NCI-H2081 treated with DMSO at 0.1 percent for 48 hours (cell line): ENCODE data around the gene MTNR1A.
"Not testable (repeated sequence)": the region's sequence is repeated elsewhere in the genome, so short reads cannot be mapped to it uniquely, and the experiment has no call there.

Source experiments
- DNase-seq: peaks from one replicate; lab custom pipeline; 2025; lab: John Stamatoyannopoulos, UW

The MTNR1A gene

DNA sequence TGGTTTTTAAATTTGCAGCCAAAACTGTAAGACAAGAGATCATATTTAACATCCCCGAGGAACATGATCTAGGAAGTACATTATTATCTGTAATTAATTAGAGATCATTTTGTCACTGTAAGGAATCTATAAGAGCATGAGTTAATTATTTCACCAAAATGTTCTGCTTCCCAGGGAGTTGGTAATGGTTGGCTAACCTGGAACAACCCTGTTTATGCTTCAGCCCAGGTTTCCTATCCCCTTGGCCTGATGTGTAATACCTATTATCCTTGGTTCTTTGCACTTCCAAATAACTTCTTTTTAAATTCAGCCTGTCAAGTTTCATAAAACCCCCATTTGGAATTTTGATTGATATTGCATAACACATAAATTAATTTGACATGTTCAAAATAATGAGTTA, 6.4 kb upstream of the MTNR1A start:
- no peak for DNase-seq

GRCh38 chr4:186560647-186561046, 5.3 kb upstream of the MTNR1A start:
- no peak for DNase-seq

GRCh38 chr4:186557486-186557885, 2.1 kb upstream of the MTNR1A start:
- no peak for DNase-seq

GRCh38 chr4:186557061-186557460, 1.7 kb upstream of the MTNR1A start:
- no peak for DNase-seq

DNA sequence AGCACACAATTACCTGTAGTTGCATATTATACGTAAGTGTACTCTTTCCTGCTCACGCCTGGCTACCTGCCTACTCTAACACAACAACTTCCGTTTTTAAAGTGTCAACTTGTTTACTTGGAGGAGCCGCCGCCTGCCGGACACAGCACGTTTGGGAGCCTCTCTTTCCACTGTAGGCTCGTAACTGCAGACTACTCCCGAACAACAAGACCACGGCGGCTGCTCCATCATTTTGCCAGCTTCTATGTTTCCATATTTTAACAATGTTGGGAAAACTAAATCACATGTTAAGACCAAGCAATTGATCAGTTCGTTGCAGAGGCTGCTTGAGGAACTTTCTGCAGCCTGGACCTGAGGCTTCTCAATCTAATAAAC, 841 bp downstream of the MTNR1A start:
- no peak for DNase-seq

DNA sequence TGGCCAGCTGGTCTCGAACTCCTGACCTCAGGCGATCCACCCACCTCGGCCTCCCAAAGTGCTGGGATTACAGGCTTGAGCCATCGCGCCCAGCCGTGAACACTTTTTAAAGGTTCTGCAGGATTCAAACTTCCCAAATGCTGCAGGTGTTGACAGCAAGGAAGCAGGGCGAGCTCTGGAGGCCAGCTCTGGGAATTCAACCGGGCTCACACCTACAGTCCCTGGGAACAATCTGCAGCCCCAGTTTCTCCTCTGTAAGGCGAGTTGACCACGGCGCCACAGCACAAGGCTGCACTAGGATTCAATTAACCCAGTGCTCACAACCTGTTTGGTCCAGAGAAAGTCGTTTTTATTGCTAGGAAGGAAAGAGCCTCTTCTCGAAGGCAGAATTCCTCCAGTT, 1.6 kb downstream of the MTNR1A start:
- DNase-seq, result no peak

DNA sequence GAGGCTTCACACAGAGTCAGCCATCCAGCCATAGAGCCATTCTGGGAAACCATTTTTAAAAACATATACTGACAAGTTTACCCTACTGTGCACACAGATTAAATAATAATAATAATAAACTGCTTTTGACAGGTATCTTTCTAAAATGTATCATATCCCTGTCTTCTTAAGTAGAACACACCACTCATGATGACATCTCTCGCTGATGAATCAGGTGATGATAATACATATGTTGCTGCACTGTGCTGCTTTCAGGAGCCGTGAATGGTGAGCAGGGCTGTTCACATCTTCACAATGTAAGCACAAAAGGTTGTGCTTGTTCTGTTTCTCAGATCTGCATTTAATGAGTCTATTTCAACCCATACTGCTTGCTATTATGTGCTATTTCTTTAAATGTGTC, 3.5 kb downstream of the MTNR1A start:
- no peak for DNase-seq

- DNase-seq, result no peak
These were observed 9.9 kb downstream of the MTNR1A start for GRCh38 chr4:186545436-186545835.

DNA sequence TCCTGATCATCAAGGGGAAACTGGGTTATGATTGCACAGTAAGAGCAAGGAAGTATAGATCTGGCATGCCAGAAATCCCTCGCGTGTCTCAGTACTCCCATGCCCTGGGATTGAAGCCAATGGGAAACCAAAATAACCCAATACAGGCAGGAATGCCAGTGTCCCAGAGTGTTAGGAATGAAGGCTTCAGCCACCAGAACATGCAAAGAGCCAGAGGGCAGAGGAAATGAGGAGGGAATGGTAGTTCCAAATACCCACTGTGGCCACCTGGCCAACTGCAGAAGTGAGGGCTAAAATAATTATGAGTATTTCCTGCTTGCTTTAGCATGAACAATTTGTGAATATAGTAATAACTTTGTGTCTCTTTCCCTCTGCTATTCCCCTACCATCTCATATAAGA, 12.2 kb downstream of the MTNR1A start:
- no peak for DNase-seq

DNA sequence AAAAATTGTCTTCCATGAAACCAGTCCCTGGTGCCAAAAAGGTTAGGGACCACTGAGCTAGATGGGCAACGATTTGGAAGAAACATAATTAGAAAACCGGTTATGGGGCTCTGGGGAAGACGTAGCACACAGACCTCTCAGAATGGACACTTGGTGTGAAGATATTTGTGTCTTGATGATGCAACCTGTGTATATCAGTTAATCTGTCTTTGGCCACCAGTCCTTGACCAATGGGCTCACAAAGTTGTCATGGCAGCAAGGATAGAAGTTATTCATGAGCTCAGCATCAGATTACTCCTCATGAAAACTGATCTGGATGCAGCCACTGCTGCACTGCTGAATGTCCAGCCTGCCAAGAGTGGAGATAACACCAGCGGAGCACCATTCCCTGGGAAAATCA, 13.6 kb downstream of the MTNR1A start:
- no peak for DNase-seq

GRCh38 chr4:186537843-186538521, 17.4 kb downstream of the MTNR1A start:
- DNase-seq, result no peak

GRCh38 chr4:186536285-186536684, 19.1 kb downstream of the MTNR1A start:
- DNase-seq, result no peak

DNA sequence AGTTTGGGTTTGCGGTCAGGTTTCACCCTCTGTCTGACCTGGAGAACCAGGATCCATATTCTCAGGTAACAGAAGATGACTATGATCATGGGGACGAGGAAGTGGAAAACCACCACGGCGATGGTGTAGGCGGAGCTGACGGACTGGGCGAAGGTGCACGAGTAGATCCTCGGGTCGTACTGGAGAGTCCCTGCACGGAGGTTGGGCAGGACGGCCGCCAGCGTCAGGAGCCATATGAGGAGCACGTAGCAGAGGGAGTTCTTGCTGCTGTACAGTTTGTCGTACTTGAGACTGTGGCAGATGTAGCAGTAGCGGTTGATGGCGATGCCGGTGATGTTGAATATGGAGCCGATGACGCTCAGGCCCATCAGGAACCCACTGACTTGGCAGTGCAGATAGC, 21.3 kb downstream of the MTNR1A start:
- no peak for DNase-seq

DNA sequence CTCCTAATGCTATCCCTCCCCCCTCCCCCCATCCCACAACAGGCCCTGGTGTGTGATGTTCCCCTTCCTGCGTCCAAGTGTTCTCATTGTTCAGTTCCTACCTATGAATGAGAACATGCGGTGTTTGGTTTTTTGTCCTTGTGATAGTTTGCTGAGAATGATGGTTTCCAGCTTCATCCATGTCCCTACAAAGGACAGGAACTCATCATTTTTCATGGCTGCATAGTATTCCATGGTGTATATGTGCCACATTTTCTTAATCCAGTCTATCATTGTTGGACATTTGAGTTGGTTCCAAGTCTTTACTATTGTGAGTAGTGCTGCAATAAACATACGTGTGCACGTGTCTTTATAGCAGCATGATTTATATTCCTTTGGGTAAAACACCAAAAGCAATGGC, 31.4 kb downstream of the MTNR1A start:
- DNase-seq, result not testable (repeated sequence)

DNA sequence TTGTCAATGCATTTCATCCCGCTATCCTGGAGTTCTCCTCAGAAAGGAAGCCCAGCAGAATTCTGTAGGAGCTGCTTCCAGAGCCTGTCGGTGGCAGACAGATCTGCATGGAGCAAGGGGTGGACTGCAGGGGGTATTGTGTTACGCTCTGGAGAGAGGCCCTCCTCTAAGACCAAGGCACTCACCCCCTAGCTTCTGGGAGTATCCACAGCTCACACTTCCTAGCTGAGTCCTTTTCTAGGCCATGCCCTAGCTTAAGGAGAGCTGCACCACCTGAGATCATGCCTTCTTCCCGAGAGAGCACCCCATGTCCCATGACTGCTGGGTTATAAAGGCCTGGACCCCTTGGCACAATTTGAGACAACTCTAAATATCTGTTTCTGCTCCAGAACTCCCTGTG, 39.1 kb downstream of the MTNR1A start:
- DNase-seq, result no peak

- DNase-seq, result no peak
These were observed 41.0 kb downstream of the MTNR1A start for GRCh38 chr4:186514271-186514950.

DNA sequence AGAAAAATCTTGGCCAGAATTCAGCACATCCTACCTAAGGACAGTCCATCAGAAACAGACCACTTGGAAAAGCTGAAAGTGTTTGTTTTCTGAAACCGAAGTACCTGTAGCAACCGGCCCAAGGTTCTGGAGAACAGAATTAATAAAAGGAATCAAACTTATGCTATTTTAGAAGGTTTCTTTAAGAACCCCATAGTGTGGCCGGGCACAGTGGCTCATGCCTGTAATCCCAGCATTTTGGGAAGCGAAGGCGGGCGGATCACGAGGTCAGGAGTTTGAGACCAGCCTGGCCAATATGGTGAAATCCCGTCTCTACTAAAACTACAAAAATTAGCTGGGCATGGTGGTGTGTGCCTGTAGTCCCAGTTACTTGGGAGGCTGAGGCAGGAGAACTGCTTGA, 50.6 kb downstream of the MTNR1A start:
- DNase-seq, result not testable (repeated sequence)

- no peak for DNase-seq
These were observed 53.1 kb downstream of the MTNR1A start for GRCh38 chr4:186502231-186502630.

DNA sequence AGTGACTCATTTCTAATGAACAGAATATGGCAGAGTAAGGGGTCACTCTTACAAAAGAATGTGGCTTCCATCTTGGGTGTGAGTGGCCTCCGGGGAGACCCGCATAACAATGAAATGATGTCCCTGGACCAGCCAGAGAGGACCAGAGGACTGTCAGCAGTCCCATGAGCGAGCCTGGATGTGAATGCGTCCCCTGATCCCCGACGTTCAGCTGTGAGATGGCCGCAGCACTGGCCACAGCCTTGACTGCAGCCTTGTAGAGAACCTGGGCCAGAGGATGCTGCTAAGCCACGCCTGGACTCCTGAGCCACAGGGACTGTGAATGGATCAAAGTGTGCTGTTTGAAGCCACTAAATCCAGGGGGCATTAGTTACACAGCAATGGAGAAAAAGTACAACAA, 53.8 kb downstream of the MTNR1A start:
- no peak for DNase-seq

DNA sequence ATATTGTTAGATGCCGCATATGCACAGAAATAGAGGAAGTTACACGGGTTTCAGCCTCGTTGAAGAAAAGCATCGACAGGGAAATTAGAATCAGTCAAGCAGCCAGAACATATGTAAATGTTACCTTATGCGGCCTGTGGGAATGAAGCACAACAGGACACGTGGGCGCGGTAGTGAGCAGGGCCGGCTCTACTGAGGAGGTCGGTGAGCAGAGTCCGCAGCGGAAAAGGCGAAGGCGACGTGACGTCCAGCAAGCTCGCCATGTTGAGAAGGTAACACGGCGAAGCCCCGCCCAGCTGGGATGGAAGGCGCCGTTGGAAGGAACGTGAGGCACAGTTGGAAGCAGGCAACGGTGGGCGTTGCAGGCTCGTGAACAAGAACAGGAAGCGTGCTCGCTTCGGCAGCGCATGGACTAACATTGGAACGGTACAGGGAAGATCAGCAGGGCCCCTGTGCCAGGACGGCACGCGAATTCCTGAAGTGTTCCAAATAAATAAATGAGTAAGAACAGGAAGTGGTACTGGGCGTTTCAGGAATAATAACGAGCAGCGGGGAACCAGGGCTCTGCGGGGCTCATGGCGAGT, 54.6 kb downstream of the MTNR1A start:
- DNase-seq, result no peak

GRCh38 chr4:186499467-186499866, 55.9 kb downstream of the MTNR1A start:
- no peak for DNase-seq

DNA sequence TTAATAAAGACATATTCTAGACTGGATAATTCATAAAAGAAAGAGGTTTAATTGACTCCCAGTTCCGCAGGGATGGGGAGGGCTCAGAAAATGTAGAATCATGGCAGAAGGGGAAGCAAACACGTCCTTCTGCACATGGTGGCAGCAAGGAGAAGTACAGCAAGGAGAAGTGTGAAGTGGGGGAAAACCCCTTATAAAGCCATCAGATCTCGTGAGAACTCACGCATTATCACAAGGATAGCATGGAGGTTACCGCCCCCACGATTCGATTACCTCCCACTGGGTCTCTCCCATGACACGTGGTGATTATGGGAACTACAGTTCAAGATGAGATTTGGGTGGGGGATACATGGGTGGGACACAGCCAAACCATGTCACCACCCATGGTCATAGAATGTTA, 58.3 kb downstream of the MTNR1A start:
- DNase-seq, result no peak

- DNase-seq, result no peak
These were observed 60.9 kb downstream of the MTNR1A start for GRCh38 chr4:186494496-186494895.

- no peak for DNase-seq
These were observed 67.6 kb downstream of the MTNR1A start for GRCh38 chr4:186487726-186488125.
